GM18505 (cell line): ENCODE measurements around the gene MLN.
"Not testable (repeated sequence)": the region's sequence is repeated elsewhere in the genome, so short reads cannot be mapped to it uniquely, and the experiment has no call there.

ENCODE experiments used
- ATAC-seq: cut with Tn5 transposase; IDR thresholded peaks from one replicate; pipeline ENCODE4 v1.9.1; 2021; ENCODE audit not compliant: unreplicated experiment
- POLR2A ChIP-seq: IDR thresholded peaks from 4 replicates; pipeline ENCODE4 v1.6.1; 2011; ENCODE audit warnings: borderline replicate concordance; ENCODE audit not compliant: insufficient read depth, insufficient read length; ENCODE audit errors: extremely low read depth

The MLN gene

GRCh38 chr6:33840048-33840926 lies 36.5 kb upstream of the MLN start:
- ATAC-seq: no peak
- no peak for TF ChIP-seq POLR2A

DNA sequence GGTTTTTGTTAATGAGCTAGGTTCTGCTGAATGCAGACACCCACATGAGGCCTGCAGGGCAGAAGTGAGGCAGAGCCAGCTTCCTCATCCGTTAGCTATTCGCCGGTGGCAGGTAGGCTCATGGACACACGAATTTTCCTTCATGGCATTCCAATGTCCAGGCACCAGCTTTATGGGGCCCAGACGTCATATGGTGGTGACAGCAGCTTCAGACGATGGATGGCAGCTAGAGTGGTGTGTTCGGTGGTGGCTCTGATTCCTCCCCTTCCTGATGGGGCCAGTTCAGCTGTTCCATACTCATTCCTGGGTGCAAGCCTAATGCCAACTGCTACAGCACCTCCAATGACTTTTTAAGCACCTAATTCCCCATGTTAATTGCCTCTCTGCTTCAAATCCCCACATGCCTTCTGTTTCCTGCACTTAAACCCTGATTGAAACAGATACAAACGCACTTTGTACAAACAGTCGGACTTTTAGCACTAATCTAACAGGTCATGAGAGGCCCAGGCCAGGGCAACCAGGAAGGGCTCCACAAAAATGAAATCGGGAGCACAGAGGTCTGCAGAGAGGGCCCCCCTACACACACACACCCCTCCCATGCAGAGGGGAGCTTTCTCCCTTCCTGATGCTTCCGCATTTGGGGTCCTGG lies 35.7 kb upstream of the MLN start:
- no peak for ATAC-seq
- TF ChIP-seq POLR2A: no peak

GRCh38 chr6:33838983-33839382 lies 35.2 kb upstream of the MLN start:
- TF ChIP-seq POLR2A: no peak
- ATAC-seq: no peak

- no peak for TF ChIP-seq POLR2A
- no peak for ATAC-seq
Measured at GRCh38 chr6:33837971-33838665, 34.3 kb upstream of the MLN start.

- no peak for ATAC-seq
- TF ChIP-seq POLR2A: no peak
Measured at GRCh38 chr6:33836806-33837469, 33.1 kb upstream of the MLN start.

DNA sequence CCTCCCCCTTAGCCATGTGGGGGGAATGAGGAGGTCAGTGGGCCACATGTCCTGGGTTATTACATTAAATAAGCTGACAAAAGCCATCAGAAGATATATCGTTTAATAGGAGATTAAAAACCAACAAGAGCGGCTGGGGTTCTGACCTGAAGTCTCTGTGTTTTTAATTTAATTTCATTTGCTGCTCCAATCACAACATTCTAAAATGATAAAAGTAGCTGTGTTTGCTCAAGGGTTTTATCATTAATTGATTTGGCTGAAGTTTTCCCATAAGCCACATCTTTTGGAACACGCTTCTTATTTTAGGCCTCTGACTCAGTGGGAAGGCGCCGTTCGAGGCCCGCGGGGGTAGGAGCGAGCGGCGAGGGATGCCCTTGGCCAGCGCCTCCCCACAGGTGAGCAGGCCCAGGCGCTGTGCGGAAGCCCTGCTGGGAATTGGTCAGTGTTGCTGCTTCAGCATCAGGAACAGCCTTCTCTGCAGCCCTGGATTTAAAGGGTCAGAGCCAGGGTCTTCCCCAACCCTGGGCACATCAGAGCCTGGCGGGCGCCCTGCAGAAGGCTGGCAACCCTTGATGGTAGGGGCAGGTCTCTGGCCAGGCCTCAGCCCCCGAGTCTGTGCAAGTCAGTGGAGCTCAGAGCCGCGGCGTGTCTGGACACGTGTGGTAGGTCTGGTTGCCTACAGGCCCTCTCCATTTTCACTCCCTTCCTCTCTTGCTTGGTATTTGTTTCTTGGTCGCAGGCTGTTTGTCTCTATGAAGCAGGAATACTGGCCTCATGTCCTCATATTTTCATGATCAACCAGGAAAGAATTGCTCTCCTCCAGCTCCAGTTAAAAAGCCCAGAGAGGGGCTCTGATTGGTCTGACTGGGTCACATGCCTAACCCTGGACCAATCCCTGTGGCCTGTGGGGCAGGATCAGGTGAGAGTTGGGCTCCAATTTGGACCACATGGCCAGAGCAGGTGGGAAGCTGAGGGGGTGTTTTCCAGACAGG lies 30.9 kb upstream of the MLN start:
- ATAC-seq: no peak
- no peak for TF ChIP-seq POLR2A

GRCh38 chr6:33833599-33833998 lies 29.8 kb upstream of the MLN start:
- no peak for TF ChIP-seq POLR2A
- no peak for ATAC-seq

- ATAC-seq: not testable (repeated sequence)
Measured at GRCh38 chr6:33832831-33833230, 29.0 kb upstream of the MLN start.

DNA sequence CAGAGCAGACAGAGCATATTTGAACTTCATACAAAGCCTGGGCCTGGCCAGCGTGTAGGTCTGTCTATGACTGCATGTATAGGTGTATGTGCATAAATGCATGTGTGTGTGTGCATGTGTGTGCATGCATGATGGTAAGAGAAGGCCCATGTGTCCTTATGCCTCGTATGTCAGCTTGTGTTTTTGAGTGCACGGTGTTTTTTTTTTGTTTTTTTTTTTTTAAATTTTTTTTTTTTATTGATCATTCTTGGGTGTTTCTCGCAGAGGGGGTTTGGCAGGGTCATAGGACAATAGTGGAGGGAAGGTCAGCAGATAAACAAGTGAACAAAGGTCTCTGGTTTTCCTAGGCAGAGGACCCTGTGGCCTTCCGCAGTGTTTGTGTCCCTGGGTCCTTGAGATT lies 27.9 kb upstream of the MLN start:
- not testable (repeated sequence) for ATAC-seq

GRCh38 chr6:33830635-33831240 lies 26.9 kb upstream of the MLN start:
- TF ChIP-seq POLR2A: no peak
- no peak for ATAC-seq

DNA sequence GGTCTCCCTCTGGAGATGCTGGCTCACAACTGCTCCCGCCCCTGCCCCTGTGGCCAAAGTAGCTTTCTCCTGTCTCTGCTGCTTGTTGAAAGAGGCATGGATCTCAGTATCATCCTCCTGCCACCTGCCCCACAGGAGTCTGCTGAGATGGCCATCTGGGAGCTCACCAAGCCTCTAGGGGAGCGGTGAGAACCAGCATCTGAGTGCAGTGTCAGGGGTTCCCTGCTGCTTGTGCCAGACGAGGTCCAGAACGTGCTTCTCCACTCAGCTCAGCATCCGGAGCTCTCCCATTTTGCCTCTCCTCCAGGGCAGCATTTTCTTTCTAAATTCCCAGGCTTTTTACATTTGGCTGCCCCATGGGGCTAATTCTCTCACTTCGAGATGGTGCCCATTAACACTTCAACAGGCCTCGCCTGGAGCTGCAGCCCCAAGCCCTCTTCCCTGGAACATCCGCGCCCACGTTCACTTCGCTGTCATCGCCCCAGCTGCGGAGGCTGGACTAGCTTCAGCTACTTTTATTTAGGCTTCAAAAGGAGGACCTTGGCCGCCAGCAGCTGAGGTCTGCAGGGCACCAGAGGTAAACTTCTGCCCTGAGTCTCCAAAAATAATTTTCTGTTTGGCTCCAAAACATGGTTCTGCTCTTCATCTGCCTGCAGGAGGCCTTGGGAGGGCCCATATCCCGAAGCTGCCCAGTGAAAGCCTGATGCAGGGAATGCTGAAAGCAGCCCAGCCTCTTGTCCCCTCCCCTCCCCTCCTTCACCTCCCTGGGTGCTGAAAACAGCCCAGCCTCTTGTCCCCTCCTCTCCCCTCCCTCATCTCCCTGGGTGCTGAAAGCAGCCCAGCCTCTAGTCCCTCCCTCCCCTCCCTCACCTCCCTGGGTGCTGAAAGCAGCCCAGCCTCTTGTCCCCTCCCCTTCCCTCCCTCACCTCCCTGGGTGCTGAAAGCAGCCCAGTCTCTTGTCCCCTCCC lies 25.2 kb upstream of the MLN start:
- no peak for ATAC-seq
- TF ChIP-seq POLR2A: no peak
